H9 (cell line): Measurements from ENCODE around the gene ZNF75A. TPM values are rescaled to one million over a fixed set of nuclear protein-coding genes. Genes with fewer than 3 reads are reported as not detected.

Source experiments
- DNase-seq: peaks from one replicate; pipeline ENCODE4 v3.0.0-alpha.2; 2017
- H2AFZ ChIP-seq: one replicate; pipeline ENCODE4 v1.6.1; 2013; ENCODE audit warnings: mild to moderate bottlenecking, low read length, control low read depth, moderate library complexity
- H2AK5ac ChIP-seq: 2 replicates; pipeline ENCODE4 v1.6.1; 2013; ENCODE audit warnings: low read length, control low read depth, mixed read lengths; ENCODE audit not compliant: insufficient read length
- H2BK120ac ChIP-seq: one replicate; pipeline ENCODE4 v1.6.1; 2013; ENCODE audit warnings: low read depth, mild to moderate bottlenecking, low read length, control low read depth, inconsistent platforms; ENCODE audit not compliant: poor library complexity, severe bottlenecking
- H2BK12ac ChIP-seq: 2 replicates; pipeline ENCODE4 v1.6.1; 2013; ENCODE audit warnings: low read length, control low read depth, mixed read lengths, low read depth; ENCODE audit not compliant: insufficient read length
- H2BK15ac ChIP-seq: 2 replicates; pipeline ENCODE4 v1.6.1; 2013; ENCODE audit warnings: low read depth, low read length, control low read depth
- H2BK20ac ChIP-seq: one replicate; pipeline ENCODE4 v1.6.1; 2013; ENCODE audit warnings: low read depth, mild to moderate bottlenecking, low read length, control low read depth, inconsistent platforms; ENCODE audit not compliant: poor library complexity, severe bottlenecking
- H2BK5ac ChIP-seq: 2 replicates; pipeline ENCODE4 v1.6.1; 2013; ENCODE audit warnings: low read length, control low read depth, mixed read lengths; ENCODE audit not compliant: insufficient read length
- H3K14ac ChIP-seq: 2 replicates; pipeline ENCODE4 v1.6.1; 2013; ENCODE audit warnings: low read length, control low read depth; ENCODE audit not compliant: insufficient read depth
- H3K18ac ChIP-seq: 2 replicates; pipeline ENCODE4 v1.6.1; 2013; ENCODE audit warnings: low read depth, mild to moderate bottlenecking, mixed read lengths, low read length, control low read depth; ENCODE audit not compliant: insufficient read length
- H3K23ac ChIP-seq: 2 replicates; pipeline ENCODE4 v1.6.1; 2013; ENCODE audit warnings: low read length, control low read depth, mixed read lengths, low read depth; ENCODE audit not compliant: insufficient read length
- H3K23me2 ChIP-seq: 2 replicates; pipeline ENCODE4 v1.6.1; 2013; ENCODE audit warnings: low read depth, mild to moderate bottlenecking, mixed read lengths, low read length, control low read depth; ENCODE audit not compliant: insufficient read length, poor library complexity, severe bottlenecking
- H3K27ac ChIP-seq: 2 replicates; pipeline ENCODE4 v1.5.1; 2013; ENCODE audit warnings: low read length, control low read depth, mixed read lengths, low read depth; ENCODE audit not compliant: insufficient read length
- H3K27me3 ChIP-seq: 2 replicates; pipeline ENCODE4 v1.6.1; 2013; ENCODE audit warnings: low read length, control low read depth, inconsistent platforms; ENCODE audit not compliant: insufficient read depth
- H3K4ac ChIP-seq: 2 replicates; pipeline ENCODE4 v1.6.1; 2013; ENCODE audit warnings: low read depth, mild to moderate bottlenecking, control low read depth, inconsistent platforms, low read length, moderate library complexity
- H3K4me1 ChIP-seq: 2 replicates; pipeline ENCODE4 v1.6.1; 2013; ENCODE audit warnings: low read length, control low read depth, inconsistent platforms; ENCODE audit not compliant: insufficient read depth
- H3K4me2 ChIP-seq: 2 replicates; pipeline ENCODE4 v1.6.1; 2013; ENCODE audit warnings: low read length, control low read depth, mixed read lengths; ENCODE audit not compliant: insufficient read length, insufficient read depth
- H3K56ac ChIP-seq: 2 replicates; pipeline ENCODE4 v1.6.1; 2013; ENCODE audit warnings: low read depth, mild to moderate bottlenecking, mixed read lengths, low read length, control low read depth; ENCODE audit not compliant: insufficient read length
- H3K79me1 ChIP-seq: 2 replicates; pipeline ENCODE4 v1.6.1; 2013; ENCODE audit warnings: low read depth, mild to moderate bottlenecking, moderate library complexity, low read length, control low read depth, inconsistent platforms; ENCODE audit not compliant: insufficient read depth, poor library complexity, severe bottlenecking
- H3K79me2 ChIP-seq: 2 replicates; pipeline ENCODE4 v1.6.1; 2013; ENCODE audit warnings: low read length, control low read depth, inconsistent platforms; ENCODE audit not compliant: insufficient read depth
- H3K9ac ChIP-seq: 2 replicates; pipeline ENCODE4 v1.6.1; 2013; ENCODE audit warnings: low read length, control low read depth, mixed read lengths; ENCODE audit not compliant: insufficient read length; ENCODE audit errors: extremely low read depth
- H3K9me3 ChIP-seq: one replicate; pipeline ENCODE4 v1.6.1; 2013; ENCODE audit warnings: low read depth, low read length, inconsistent platforms; ENCODE audit not compliant: control insufficient read depth
- H3T11ph ChIP-seq: one replicate; pipeline ENCODE4 v1.6.1; 2013; ENCODE audit warnings: mild to moderate bottlenecking, low read length, control low read depth, inconsistent platforms
- H4K20me1 ChIP-seq: one replicate; pipeline ENCODE4 v1.6.1; 2013; ENCODE audit not compliant: control insufficient read depth, insufficient read length, insufficient read depth
- H4K5ac ChIP-seq: 2 replicates; pipeline ENCODE4 v1.6.1; 2013; ENCODE audit warnings: low read depth, mild to moderate bottlenecking, mixed read lengths, low read length, control low read depth; ENCODE audit not compliant: insufficient read length
- H4K8ac ChIP-seq: replicated peaks from 2 replicates; pipeline ENCODE4 v1.6.1; 2013; ENCODE audit warnings: low read length, control low read depth, mixed read lengths, low read depth; ENCODE audit not compliant: insufficient read length
- H4K91ac ChIP-seq: 2 replicates; pipeline ENCODE4 v1.6.1; 2013; ENCODE audit warnings: low read depth, mild to moderate bottlenecking, moderate library complexity, mixed read lengths, low read length, control low read depth; ENCODE audit not compliant: insufficient read length
- H3K27ac Mint-ChIP-seq, 3 experiments: 2 replicates in 2 of 3; 3 replicates in 1 of 3; pipeline ENCODE4 v1.8.0; 2020 to 2021; ENCODE audit warnings: mixed read lengths in 3 of 3, mild to moderate bottlenecking in 1 of 3, moderate library complexity in 1 of 3
- H3K27me3 Mint-ChIP-seq: 2 replicates; pipeline ENCODE4 v1.8.0; 2021; ENCODE audit warnings: low read depth, mild to moderate bottlenecking, moderate library complexity, mixed read lengths
- H3K36me3 Mint-ChIP-seq, 3 experiments: 2 replicates in 2 of 3; 3 replicates in 1 of 3; pipeline ENCODE4 v1.8.0; 2020 to 2021; ENCODE audit warnings: low read depth in 3 of 3, mixed read lengths in 3 of 3; ENCODE audit not compliant: insufficient read depth in 1 of 3
- H3K4me1 Mint-ChIP-seq, 2 experiments: 2 replicates each; pipeline ENCODE4 v1.8.0; 2020; ENCODE audit warnings: mixed read lengths in 2 of 2
- H3K4me3 Mint-ChIP-seq, 2 experiments: 2 replicates in 1 of 2; 3 replicates in 1 of 2; pipeline ENCODE4 v1.8.0; 2020 to 2021; ENCODE audit warnings: mild to moderate bottlenecking in 2 of 2, mixed read lengths in 2 of 2, moderate library complexity in 1 of 2
- H3K9me3 Mint-ChIP-seq, 2 experiments: 2 replicates in 1 of 2; 3 replicates in 1 of 2; pipeline ENCODE4 v1.8.0; 2020; ENCODE audit warnings: mild to moderate bottlenecking in 2 of 2, mixed read lengths in 2 of 2, moderate library complexity in 1 of 2
- CTCF ChIP-seq: fragments of 200-600 bp; sonication (generic); conservative IDR thresholded peaks from 3 replicates; pipeline ENCODE4 v1.8.0; 2021; ENCODE audit warnings: antibody characterized with exemption, mild to moderate bottlenecking
- WGBS: extraction: QIAGEN DNeasy Blood & Tissue Kit; methylation state at CpG from one replicate; pipeline ENCODE4 v1.1.7; 2013; ENCODE audit warnings: missing lambda C conversion rate, low lambda C conversion rate, mixed read lengths; ENCODE audit not compliant: insufficient read length; ENCODE audit errors: extremely low coverage; 5-methylcytosine and 5-hydroxymethylcytosine counted together
- total RNA-seq: library from RNA; stranded (reverse); gene quantifications from 2 replicates; pipeline ENCODE4 v1.2.1, GENCODE V29; 2021

Gene ZNF75A
- total RNA-seq, 1 experiment from 2014 or later: 42.4 TPM

GRCh38 chr16:3295783-3296182 lies 9.5 kb upstream of the ZNF75A start:
- no peak overlapping the region for H2BK5ac ChIP-seq
- H2AFZ ChIP-seq: no peak overlapping the region
- no peak overlapping the region for H3K27ac ChIP-seq
- H3K4me1 ChIP-seq: no peaks in the 10 kb centered on the region
- H3K79me1 ChIP-seq: peaks cover 2% of the 10 kb centered on the region
- peaks cover 13% of the 10 kb centered on the region for H3K9me3 ChIP-seq
- H3K4me2 ChIP-seq: no peak overlapping the region
- H3K56ac ChIP-seq: no peak overlapping the region
- no peak for DNase-seq
- no peaks in the 10 kb centered on the region for H3K27me3 ChIP-seq
- peaks cover 3% of the 10 kb centered on the region for H3K27me3 Mint-ChIP-seq
- no peak overlapping the region for H4K91ac ChIP-seq
- H4K5ac ChIP-seq: no peak overlapping the region
- no peak overlapping the region for H2BK15ac ChIP-seq
- no peak overlapping the region for H3K18ac ChIP-seq
- no peaks in the 10 kb centered on the region for H4K20me1 ChIP-seq
- H3K14ac ChIP-seq: no peak overlapping the region
- H4K8ac ChIP-seq: no peak overlapping the region
- H2AK5ac ChIP-seq: no peak overlapping the region
- H3K36me3 Mint-ChIP-seq: peaks cover 68 to 73% (median 71%) of the 10 kb centered on the region in 3 experiments
- peaks cover 72 to 77% of the 10 kb centered on the region in 2 experiments for H3K9me3 Mint-ChIP-seq
- no peak overlapping the region for H2BK12ac ChIP-seq
- no peak overlapping the region for H2BK20ac ChIP-seq
- no peaks in the 10 kb centered on the region for H3K4me1 Mint-ChIP-seq
- no peaks in the 10 kb centered on the region for H3K23me2 ChIP-seq
- H3K4ac ChIP-seq: no peak overlapping the region
- H3K9ac ChIP-seq: no peak overlapping the region
- no peak overlapping the region for H3T11ph ChIP-seq
- no peak overlapping the region for H2BK120ac ChIP-seq
- H3K27ac Mint-ChIP-seq: no peak overlapping the region
- H3K4me3 Mint-ChIP-seq: no peak overlapping the region
- H3K79me2 ChIP-seq: no peaks in the 10 kb centered on the region
- no peak overlapping the region for H3K23ac ChIP-seq
- WGBS: no CpG with 5 or more reads among the region's 13 CpGs
- TF ChIP-seq CTCF: no peak
